AG09319 (cell line): ENCODE data around the gene SF3A1.

Experiments
- DNase-seq: peaks from one replicate; pipeline ENCODE4 v3.0.0-alpha.2; 2010; ENCODE audit warnings: low read depth; ENCODE audit errors: extremely low read depth
- TF ChIP-seq, protein P1 (sequence below): IDR thresholded peaks from 2 replicates; pipeline ENCODE4 v1.5.1; 2011; ENCODE audit warnings: low read depth, mild to moderate bottlenecking, inconsistent platforms, low read length, moderate library complexity

The SF3A1 gene

DNA sequence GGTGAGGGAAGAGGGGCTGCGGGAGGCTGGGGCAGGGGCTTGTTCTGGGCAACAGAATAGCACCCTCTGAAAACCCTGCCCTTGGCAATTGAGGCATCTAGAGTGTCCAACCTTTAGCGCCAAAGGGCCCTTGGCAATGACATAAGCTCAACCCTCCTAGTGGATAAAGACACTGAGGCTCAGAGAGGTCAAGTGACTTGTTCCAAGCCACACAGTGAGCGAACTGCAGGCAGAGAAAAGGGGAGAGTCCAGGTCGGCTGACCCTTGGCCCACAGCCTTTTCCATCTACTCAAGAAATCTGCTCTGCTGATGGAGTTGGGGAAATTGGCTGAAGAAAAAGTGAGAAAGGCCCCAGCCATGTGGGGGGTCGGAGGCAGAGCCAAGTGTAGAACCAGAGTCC, 43.0 kb upstream of the SF3A1 start:
- TF ChIP-seq, protein P1, sequence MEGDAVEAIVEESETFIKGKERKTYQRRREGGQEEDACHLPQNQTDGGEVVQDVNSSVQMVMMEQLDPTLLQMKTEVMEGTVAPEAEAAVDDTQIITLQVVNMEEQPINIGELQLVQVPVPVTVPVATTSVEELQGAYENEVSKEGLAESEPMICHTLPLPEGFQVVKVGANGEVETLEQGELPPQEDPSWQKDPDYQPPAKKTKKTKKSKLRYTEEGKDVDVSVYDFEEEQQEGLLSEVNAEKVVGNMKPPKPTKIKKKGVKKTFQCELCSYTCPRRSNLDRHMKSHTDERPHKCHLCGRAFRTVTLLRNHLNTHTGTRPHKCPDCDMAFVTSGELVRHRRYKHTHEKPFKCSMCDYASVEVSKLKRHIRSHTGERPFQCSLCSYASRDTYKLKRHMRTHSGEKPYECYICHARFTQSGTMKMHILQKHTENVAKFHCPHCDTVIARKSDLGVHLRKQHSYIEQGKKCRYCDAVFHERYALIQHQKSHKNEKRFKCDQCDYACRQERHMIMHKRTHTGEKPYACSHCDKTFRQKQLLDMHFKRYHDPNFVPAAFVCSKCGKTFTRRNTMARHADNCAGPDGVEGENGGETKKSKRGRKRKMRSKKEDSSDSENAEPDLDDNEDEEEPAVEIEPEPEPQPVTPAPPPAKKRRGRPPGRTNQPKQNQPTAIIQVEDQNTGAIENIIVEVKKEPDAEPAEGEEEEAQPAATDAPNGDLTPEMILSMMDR = no peak

DNA sequence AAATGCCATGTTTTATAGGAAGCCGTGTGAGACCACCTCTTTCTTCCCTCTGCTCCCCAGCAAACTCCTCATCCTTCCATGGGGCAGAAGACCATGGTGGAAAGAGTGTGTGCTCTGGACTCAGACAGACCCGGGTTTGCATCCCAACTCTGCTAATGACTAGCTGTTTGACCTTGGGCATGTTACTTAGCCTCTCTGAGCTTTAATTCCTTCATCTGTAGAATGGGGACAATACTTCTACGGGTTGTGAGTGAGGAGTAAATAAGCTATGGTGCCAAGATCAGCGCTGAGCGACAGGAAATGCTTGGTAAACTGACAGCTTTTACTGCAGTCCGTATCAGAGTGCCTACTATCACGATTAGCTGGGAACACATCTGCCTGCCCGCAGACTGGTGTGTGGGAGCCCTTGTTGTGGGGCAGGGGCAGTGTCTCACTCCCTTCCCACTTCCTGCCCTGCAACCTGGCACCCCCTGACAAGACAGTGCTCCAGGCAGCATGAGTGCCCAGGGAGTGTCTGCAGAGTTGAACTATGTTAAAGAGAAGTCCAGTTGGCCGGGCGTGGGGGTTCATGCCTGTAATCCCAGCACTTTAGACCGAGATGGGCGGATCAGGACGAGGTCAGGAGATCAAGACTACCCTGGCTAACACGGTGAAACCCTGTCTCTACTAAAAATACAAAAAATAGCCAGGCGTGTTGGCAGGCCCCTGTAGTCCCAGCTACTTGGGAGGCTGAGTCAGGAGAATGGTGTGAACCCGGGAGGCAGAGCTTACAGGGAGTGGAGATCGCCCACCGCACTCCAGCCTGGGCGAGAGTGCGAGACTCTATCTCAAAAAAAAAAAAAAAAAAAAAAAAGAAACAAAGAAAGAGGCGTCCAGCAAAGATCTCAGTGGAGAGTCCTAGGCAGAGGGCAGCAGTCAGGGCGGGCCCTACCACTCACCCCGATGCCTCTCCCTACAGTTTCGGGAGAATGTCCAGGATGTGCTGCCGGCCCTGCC, 42.3 kb upstream of the SF3A1 start:
- no peak for DNase-seq
- TF ChIP-seq, protein P1 = no peak

More for the DNA sequence above, 43.0 kb upstream of the SF3A1 start:
- DNase-seq = no peak

- no peak for DNase-seq
- TF ChIP-seq, protein P1 = no peak
Measured at GRCh38 chr22:30397656-30398635, 41.3 kb upstream of the SF3A1 start.

DNA sequence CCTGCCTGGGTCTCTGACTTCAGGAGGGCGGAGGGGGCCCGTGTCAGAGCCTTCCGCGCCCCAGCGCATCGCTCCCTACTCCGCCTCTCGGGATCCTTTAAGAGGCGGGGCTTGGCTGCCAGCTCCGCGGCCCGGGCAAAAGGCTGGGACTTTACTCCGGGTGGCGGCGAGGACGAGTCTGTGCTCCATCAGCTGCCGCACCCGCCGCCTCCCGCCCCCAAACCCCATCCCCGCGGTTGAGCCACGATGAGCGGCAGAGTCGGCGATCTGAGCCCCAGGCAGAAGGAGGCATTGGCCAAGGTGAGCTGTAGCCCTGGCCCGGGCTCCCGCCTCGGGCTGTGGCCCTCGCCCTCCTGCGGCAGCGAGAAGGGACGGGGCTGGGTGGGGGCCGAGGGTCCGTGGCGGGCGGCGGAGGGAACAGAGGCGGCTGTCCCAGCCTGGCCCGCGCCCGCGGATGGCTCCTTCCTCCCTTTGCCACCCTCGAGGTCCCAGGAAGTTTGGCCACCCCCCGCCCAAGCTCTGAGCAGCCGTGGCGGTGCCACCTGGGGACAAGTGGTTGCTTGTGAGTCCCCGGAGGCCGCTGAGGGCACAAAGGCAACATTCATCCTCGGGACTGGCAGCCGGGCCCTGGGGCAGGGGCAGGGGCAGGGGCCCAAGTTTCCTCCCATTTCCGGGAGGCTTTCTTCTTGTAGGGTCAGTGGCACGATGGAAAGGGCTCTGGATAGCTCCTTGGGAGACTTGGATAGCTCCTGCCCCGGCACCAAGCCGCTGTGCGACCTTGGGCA, 40.4 kb upstream of the SF3A1 start, which contains the start of gene SEC14L2:
SEC14L2 (plus strand) TSS at position 148 of the 785 bp plus-strand sequence; CDS start at position 247, 99 bp downstream.
- no peak for DNase-seq
- TF ChIP-seq, protein P1 = no peak

- TF ChIP-seq, protein P1 = no peak
- no peak for DNase-seq
Measured at GRCh38 chr22:30393885-30394284, 37.2 kb upstream of the SF3A1 start.

GRCh38 chr22:30393322-30393680, 36.6 kb upstream of the SF3A1 start:
- TF ChIP-seq, protein P1 = no peak
- no peak for DNase-seq
